Measurements from ENCODE around the gene SCG5.

DNA sequence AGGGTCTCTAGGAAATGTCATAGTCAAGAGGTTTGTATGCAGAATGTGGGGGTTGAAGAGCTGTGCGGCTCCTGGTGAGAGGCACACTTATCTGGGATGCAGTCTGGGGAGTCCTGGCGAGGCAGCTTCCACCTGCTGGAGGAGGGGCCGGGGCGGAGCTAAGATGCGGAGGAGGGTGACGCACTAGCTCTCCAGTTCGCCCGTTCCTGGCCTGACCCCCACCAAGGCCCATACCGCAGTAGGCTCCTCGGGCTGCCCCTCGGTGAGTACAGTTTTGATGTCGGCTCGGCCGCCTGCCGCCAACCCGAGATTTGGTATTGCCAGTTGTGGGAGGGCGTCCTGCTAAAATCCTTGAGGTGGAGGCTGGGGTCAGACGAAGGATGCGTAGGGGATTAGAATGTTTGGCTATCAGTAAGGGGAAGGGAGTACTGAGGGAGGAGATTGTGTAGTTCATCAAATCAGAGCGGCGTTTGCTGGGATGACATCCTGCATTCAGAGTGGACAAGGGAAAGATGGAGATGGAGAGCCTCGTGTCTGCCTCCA lies at the start of gene SCG5:
- TF ChIP-seq, protein P1, sequence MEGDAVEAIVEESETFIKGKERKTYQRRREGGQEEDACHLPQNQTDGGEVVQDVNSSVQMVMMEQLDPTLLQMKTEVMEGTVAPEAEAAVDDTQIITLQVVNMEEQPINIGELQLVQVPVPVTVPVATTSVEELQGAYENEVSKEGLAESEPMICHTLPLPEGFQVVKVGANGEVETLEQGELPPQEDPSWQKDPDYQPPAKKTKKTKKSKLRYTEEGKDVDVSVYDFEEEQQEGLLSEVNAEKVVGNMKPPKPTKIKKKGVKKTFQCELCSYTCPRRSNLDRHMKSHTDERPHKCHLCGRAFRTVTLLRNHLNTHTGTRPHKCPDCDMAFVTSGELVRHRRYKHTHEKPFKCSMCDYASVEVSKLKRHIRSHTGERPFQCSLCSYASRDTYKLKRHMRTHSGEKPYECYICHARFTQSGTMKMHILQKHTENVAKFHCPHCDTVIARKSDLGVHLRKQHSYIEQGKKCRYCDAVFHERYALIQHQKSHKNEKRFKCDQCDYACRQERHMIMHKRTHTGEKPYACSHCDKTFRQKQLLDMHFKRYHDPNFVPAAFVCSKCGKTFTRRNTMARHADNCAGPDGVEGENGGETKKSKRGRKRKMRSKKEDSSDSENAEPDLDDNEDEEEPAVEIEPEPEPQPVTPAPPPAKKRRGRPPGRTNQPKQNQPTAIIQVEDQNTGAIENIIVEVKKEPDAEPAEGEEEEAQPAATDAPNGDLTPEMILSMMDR (IDR thresholded peaks at IDR 0.05): no peak
- TF ChIP-seq POLR2A (IDR thresholded peaks at IDR 0.05): no peak
